HG02884 (cell line): ENCODE measurements around the gene PPARG.
"Not testable (repeated sequence)": the region's sequence is repeated elsewhere in the genome, so short reads cannot be mapped to it uniquely, and the experiment has no call there.

Experiments used
- ATAC-seq: cut with Tn5 transposase; IDR thresholded peaks from one replicate; pipeline ENCODE4 v1.9.1; 2021; ENCODE audit warnings: mild to moderate bottlenecking, moderate library complexity; ENCODE audit not compliant: unreplicated experiment

Gene PPARG

DNA sequence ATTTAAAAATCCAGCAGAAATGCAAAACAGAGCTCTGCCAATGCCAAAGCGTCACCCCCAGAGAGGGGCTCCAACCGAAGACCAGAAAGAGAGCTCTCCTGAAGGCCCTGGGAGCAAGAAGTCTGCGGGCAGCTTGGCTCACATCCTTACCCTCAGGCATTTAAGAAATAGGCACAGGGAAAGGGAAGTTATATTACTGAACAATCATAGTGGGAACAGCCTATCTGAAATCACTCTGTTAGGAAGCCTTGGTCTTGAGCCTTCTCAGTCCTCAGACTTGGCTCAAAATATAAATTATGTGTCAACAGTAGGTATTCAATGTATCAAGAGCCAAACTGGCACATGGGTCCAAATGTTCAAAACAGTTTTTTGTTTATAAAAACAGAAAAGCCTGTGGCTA is 10.3 kb upstream of the PPARG start:
- no peak for ATAC-seq

DNA sequence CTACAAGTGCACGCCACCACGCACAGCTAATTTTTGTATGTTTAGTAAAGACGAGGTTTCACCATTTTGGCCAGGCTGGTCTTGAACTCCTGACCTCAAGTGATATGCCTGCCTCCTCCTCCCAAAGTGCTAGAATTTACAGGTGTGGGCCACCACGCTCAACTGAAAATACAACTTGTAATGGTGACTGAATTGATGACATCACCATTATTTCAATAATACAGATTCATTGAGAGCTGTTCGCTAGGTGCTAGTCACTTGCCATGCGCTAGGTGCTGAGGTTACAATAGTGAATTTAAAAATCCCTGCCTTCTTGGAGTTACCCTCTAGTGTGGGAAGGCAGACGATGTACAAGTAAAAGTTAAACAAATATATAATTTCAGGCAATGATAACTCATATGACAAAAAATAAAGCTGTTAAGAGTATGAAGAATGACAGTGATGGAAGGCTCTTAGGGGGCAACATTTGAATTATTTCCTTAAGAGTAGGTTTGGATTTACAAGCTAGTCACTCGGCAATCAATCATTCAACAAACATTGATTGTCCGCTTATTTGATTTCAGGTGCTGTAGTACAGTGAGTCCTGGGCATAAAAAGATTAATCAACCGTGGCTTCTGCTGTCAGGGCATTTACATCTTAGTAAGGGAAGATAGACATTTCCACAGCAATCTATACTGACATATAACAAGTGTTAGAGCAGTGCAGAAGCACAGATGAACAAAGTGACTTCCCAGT is 9.1 kb upstream of the PPARG start:
- no peak for ATAC-seq

DNA sequence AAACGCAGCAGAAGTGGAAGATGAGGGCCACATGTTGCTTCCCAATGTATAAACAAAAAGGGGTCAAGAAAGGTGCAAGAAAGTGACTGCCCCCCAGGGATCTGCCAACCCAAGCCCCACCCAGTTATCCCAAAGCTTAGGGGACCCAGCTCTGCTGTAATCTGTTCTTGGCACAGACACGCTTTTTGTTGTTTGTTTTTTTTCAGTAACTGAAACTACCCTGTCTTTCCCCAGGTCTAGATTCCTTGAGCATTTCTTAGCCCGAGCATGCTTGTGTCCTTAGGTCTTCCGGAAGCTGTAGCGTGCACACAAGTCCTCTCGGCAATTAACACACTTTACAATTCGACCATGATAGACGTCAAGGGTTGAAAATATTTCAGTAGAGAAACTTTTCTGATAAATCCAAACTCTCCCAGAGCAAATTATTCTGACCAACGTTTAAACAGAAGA is 8.5 kb upstream of the PPARG start:
- ATAC-seq, result no peak

DNA sequence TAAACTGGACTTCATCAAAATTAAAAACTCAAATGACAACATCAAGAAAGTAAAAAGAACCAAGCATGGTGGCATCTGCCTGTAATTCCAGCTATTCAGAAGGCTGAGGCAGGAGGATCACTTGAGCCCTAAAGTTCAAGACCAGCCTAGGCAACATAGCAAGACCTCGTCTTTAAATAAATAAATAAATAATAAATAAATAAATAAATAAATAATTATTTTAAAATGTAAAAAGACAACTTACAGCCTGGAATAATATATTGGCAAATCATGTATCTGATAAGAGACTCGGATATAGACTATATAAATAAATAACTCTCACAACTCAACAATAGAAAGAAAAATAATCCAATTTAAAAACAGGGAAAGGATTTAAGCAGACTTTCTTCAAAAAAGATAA is 4.3 kb upstream of the PPARG start:
- no peak for ATAC-seq

DNA sequence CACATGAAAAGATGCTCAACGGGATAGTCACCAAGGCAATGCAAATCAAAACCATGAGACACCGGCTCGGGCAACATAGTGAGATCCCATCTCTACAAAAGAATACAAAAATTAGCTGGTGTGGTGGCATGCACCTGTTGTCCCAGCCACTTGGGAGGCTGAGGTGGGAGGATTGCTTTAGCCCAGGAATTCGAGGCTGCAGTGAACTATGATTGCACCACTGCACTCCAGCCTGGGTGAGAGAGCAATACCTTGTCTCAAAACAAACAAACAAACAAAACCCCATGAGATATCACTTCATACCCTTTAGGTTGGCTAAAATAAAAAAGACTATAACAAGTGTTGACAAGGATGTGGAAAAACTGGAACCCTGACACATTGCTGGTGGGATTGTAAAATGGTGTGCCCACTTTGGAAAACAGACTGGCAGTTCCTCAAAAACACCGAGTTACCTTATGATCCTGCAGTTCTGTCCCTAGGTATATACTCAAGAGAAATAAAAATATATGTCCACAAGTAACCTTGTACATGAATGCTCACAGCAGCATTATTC is 3.8 kb upstream of the PPARG start:
- ATAC-seq, result no peak

- ATAC-seq, result not testable (repeated sequence)
Measured at GRCh38 chr3:12285779-12286178, 3.1 kb upstream of the PPARG start.

DNA sequence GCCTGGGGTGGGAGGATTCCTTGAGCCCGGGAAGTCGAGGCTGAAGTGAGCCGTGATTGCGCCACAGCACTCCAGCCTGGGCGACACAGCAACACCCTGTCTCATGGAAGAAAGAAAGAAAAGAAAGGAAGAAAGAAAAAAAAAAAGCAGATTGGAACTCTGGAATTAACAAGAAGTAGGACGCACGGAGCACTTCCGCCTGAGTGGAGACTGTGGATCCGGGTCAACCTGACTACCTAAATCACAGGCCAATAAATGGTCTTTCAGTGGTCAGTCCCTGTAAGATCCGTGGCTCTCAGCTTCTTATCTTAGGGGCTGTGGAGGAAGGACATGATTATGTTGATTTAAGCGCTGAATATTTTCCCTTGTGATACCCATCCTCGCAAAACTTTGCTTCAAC is 2.4 kb upstream of the PPARG start:
- ATAC-seq, result no peak

GRCh38 chr3:12286927-12287726 is 1.7 kb upstream of the PPARG start:
- no peak for ATAC-seq

GRCh38 chr3:12287727-12288181 is 1.1 kb upstream of the PPARG start:
- no peak for ATAC-seq

DNA sequence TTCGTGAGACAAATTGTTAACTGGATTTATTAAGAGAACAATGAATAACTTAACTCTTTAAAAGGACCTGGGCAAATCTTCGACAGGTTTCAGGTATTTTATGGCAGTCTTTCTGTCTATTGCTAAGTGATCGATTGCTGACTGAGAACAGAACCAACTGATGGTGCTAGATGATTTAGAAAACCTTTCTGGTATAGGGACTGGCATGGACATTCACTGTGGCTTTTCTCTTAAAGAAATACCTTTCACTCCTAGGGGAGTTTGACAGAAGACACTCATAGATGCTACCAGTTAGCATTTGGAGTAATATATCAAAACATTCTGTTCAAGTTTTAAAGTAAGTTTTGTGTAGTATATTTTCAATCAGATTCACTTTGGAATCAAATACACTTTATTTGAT is 654 bp downstream of the PPARG start:
- no peak for ATAC-seq

GRCh38 chr3:12292770-12293169 is 3.9 kb downstream of the PPARG start:
- no peak for ATAC-seq

DNA sequence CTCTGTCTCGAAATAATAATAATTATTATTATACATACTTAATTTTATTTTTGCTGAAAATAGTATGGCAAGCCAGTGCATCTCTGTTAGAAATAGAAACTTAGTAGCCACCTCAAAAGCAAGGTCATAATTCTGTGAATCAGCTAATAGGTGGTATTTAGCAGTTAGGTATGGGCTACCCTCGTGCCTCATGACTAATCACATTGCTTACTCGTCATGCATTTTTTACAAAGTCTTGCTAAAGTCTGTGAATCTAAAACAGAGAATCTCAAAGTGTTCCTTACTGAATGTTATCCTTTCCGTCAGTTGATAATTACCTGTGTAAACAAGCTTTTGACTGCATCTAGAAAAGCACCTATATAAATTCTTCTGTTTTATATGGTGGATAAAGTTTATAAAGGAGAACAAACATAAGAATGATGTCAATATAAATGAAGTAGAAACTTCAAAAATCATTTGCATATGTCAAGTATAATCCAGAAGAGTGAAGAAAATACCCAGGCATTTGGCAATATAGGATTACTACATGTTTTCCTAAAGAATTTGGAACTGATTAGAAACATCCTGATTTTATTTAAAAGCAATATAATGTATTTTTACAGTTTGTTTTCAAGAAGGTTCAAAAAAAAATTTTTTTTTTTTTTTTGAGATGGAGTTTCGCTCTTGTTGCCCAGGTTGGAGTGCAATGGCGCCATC is 6.2 kb downstream of the PPARG start:
- ATAC-seq, result no peak

- ATAC-seq, result no peak
Measured at GRCh38 chr3:12296511-12296910, 7.6 kb downstream of the PPARG start.

- no peak for ATAC-seq
Measured at GRCh38 chr3:12299026-12299425, 10.2 kb downstream of the PPARG start.

GRCh38 chr3:12300137-12300536 is 11.3 kb downstream of the PPARG start:
- ATAC-seq, result no peak

- no peak for ATAC-seq
Measured at GRCh38 chr3:12301031-12301430, 12.2 kb downstream of the PPARG start.

- no peak for ATAC-seq
Measured at GRCh38 chr3:12301513-12301912, 12.6 kb downstream of the PPARG start.

DNA sequence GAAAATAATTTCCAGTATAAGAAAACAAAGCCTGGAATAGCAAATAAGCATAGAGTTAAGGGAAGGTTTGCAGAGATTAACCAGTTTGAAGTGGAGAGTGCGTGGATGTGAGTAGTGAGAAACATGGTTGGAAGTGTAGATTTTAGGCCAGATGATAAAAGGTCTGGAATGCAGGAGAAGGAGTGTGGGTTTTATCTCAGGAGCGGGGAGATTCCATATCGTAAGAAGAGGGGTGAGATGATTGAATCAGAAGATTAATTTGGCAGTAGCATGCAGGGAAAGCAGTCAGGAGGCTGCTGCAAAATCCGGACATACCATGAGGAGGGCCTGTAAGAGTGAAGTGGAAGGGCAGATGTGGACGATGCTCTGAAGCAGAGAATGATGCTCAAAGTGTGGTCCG is 13.7 kb downstream of the PPARG start:
- no peak for ATAC-seq

- no peak for ATAC-seq
Measured at GRCh38 chr3:12303534-12303933, 14.7 kb downstream of the PPARG start.

DNA sequence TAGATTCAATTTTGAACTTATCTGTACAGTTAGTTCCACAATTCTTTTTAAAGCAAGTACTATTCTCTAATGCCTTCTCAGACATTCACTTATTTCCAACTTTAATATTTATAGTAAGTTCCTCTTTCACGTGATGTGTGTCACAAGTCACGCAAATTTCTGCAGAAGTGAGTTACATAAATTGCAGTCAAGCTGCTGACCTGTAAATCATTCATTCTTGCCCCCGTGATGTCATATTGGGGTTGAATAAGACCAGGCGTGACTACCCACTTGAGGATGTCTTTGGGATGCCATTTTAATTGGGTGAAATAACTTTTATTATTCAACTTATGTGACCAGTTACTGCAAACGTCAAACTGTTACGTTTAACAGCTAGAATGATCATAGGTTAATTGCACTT is 15.1 kb downstream of the PPARG start:
- no peak for ATAC-seq

DNA sequence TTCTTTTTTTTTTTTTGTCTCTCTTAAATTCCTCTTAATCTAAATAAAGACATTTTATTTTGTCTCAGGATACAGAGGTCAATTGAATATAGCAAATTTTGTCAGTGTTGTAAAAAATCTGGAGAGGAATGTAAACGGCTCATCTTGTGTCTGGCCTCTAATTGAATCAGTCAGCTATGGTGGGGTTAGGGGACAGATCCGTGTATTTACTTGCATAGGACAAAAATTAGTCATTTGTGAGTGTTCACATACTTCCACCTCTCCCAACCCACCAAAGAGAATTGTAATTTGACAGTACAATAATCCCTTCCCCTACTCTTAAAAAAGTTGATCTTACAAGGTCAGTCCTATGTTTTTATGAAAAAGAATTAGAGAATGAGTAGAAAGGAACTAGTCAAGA is 18.3 kb downstream of the PPARG start:
- no peak for ATAC-seq
